Measurements from ENCODE around the gene PCSK2.

- TF ChIP-seq RFX5 (IDR thresholded peaks at IDR 0.05; ENCODE audit: borderline replicate concordance, low read depth, low read length) = no peak
- TF ChIP-seq RNF2 (IDR thresholded peaks at IDR 0.05; ENCODE audit: borderline replicate concordance, low read depth, low read length, missing control alignments, poor library complexity, severe bottlenecking) = no peak
- TF ChIP-seq CTCF (IDR thresholded peaks at IDR 0.05; ENCODE audit: control extremely low read depth in 1 of 3, insufficient read depth in 1 of 3, low read depth in 1 of 3, low read length in 3 of 3) = no peak
- TF ChIP-seq EP300 (IDR thresholded peaks at IDR 0.05; ENCODE audit: borderline replicate concordance in 1 of 2, low read depth in 2 of 2, low read length in 2 of 2) = no peak
- no peak for TF ChIP-seq CEBPB (IDR thresholded peaks at IDR 0.05; ENCODE audit: low read depth, low read length)
- TF ChIP-seq CHD1 (IDR thresholded peaks at IDR 0.05; ENCODE audit: low read depth, low read length) = no peak
- no peak for TF ChIP-seq POLR2A (IDR thresholded peaks at IDR 0.05; ENCODE audit: control extremely low read depth in 1 of 2, low read depth in 2 of 2, low read length in 2 of 2)
- no peak for TF ChIP-seq POU5F1 (IDR thresholded peaks at IDR 0.05; ENCODE audit: low read depth, low read length)
Observed at GRCh38 chr20:17189976-17190695, 36.7 kb upstream of the PCSK2 start.

Measured in H1 (cell line).